Hepatocyte (in vitro differentiated cells): ENCODE measurements around the gene MLKL. TPM values are rescaled to one million over a fixed set of nuclear protein-coding genes. Genes with fewer than 3 reads are reported as not detected.
"Not testable (repeated sequence)": the region's sequence is repeated elsewhere in the genome, so short reads cannot be mapped to it uniquely, and the experiment has no call there.

ENCODE experiments used
- DNase-seq: peaks from one replicate; pipeline ENCODE4 v3.0.0-alpha.2; 2016; ENCODE audit warnings: low spot score
- H2AFZ ChIP-seq: fragments of 200-600 bp; sonication (generic); 2 replicates; pipeline ENCODE4 v1.6.0; 2016; ENCODE audit warnings: antibody characterized with exemption, mild to moderate bottlenecking
- H3K27ac ChIP-seq: fragments of 200-600 bp; sonication (generic); 2 replicates; pipeline ENCODE4 v1.5.1; 2016; ENCODE audit warnings: mild to moderate bottlenecking
- H3K27me3 ChIP-seq: fragments of 200-600 bp; sonication (generic); 2 replicates; pipeline ENCODE4 v1.6.1; 2016
- H3K36me3 ChIP-seq: fragments of 200-600 bp; sonication (generic); replicated peaks from 2 replicates; pipeline ENCODE4 v1.5.1; 2016; ENCODE audit warnings: low read depth; ENCODE audit not compliant: insufficient read depth
- H3K4me1 ChIP-seq: fragments of 200-600 bp; sonication (generic); 2 replicates; pipeline ENCODE4 v1.5.1; 2016; ENCODE audit warnings: mild to moderate bottlenecking, moderate library complexity; ENCODE audit not compliant: insufficient read depth
- H3K4me2 ChIP-seq: fragments of 200-600 bp; sonication (generic); 2 replicates; pipeline ENCODE4 v1.6.0; 2016
- H3K4me3 ChIP-seq: fragments of 200-600 bp; sonication (generic); 2 replicates; pipeline ENCODE4 v1.5.1; 2016; ENCODE audit warnings: mild to moderate bottlenecking
- H3K79me2 ChIP-seq: fragments of 200-600 bp; sonication (generic); 2 replicates; pipeline ENCODE4 v1.6.0; 2017; ENCODE audit warnings: mild to moderate bottlenecking
- H3K9me2 ChIP-seq: fragments of 200-600 bp; sonication (generic); replicated peaks from 2 replicates; pipeline ENCODE4 v1.6.0; 2017; ENCODE audit warnings: mild to moderate bottlenecking; ENCODE audit not compliant: insufficient read depth
- H3K9me3 ChIP-seq: fragments of 200-600 bp; sonication (generic); 2 replicates; pipeline ENCODE4 v1.5.1; 2016; ENCODE audit warnings: low read depth, mild to moderate bottlenecking
- H4K20me1 ChIP-seq: fragments of 200-600 bp; sonication (generic); 2 replicates; pipeline ENCODE4 v1.6.0; 2016; ENCODE audit warnings: mild to moderate bottlenecking; ENCODE audit not compliant: insufficient read depth, poor library complexity, severe bottlenecking
- EZH2 ChIP-seq: fragments of 200-600 bp; sonication (generic); IDR thresholded peaks from 2 replicates; pipeline ENCODE4 v1.6.1; 2016; ENCODE audit warnings: antibody characterized with exemption, mild to moderate bottlenecking, borderline replicate concordance
- EZH2phosphoT487 ChIP-seq: fragments of 200-600 bp; sonication (generic); IDR thresholded peaks from one replicate; pipeline ENCODE4 v1.6.1; 2018; ENCODE audit warnings: antibody characterized with exemption, mild to moderate bottlenecking, low read depth, moderate library complexity; ENCODE audit not compliant: unreplicated experiment, severe bottlenecking
- WGBS: methylation state at CpG from one replicate; pipeline ENCODE4 v1.1.6; 2016; ENCODE audit warnings: low lambda C conversion rate; ENCODE audit errors: missing lambda C conversion rate; 5-methylcytosine and 5-hydroxymethylcytosine counted together
- polyA plus RNA-seq: library from polyadenylated mRNA; unstranded; fragments of >200 nt; fragmentation: Nextera tagmentation; extraction: Ambion mirVana; gene quantifications from 2 replicates; pipeline ENCODE4 v1.2.1, GENCODE V29; 2016
- total RNA-seq: library from RNA; depleted of rRNA; stranded (reverse); fragments of >200 nt; gene quantifications from 2 replicates; pipeline ENCODE4 v1.2.3, GENCODE V29; 2014
- TF ChIP-seq, protein P1 (sequence below): fragments of 200-600 bp; sonication (generic); IDR thresholded peaks from 2 replicates; pipeline ENCODE4 v1.5.1; 2016; ENCODE audit warnings: antibody characterized with exemption, mild to moderate bottlenecking; ENCODE audit not compliant: poor library complexity

MLKL gene
- total and polyA plus RNA-seq, 2 experiments from 2014 or later = 2.8 to 3.3 TPM

DNA sequence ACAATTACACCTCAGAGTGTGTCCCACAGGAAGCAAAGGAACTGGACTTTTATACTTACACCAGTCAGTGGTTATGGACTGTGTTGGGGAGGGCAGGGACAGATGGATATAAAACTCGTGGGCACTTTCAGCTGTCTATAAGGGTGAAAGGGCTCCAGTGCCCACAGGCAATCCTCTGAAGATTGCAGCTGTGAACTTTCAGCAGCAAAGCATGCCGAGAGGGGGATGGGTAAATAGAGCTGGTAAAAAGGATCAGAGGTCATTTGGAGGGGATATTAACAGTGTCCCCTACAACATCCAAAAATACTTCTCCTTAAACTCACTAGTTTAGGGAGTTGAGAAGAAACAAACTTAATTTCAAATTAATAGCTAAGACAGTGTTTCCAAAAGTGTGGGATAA, 20.7 kb downstream of the MLKL start:
- no peaks in the 10 kb centered on the region for H3K36me3 ChIP-seq
- DNase-seq = no peak
- H3K4me3 ChIP-seq = no peak overlapping the region
- no peaks in the 10 kb centered on the region for H4K20me1 ChIP-seq
- no peaks in the 10 kb centered on the region for H3K79me2 ChIP-seq
- H3K4me2 ChIP-seq = no peak overlapping the region
- no peaks in the 10 kb centered on the region for H3K9me2 ChIP-seq
- no peaks in the 10 kb centered on the region for H3K27me3 ChIP-seq
- no peaks in the 10 kb centered on the region for H3K9me3 ChIP-seq
- no peak overlapping the region for H2AFZ ChIP-seq
- TF ChIP-seq, protein P1, sequence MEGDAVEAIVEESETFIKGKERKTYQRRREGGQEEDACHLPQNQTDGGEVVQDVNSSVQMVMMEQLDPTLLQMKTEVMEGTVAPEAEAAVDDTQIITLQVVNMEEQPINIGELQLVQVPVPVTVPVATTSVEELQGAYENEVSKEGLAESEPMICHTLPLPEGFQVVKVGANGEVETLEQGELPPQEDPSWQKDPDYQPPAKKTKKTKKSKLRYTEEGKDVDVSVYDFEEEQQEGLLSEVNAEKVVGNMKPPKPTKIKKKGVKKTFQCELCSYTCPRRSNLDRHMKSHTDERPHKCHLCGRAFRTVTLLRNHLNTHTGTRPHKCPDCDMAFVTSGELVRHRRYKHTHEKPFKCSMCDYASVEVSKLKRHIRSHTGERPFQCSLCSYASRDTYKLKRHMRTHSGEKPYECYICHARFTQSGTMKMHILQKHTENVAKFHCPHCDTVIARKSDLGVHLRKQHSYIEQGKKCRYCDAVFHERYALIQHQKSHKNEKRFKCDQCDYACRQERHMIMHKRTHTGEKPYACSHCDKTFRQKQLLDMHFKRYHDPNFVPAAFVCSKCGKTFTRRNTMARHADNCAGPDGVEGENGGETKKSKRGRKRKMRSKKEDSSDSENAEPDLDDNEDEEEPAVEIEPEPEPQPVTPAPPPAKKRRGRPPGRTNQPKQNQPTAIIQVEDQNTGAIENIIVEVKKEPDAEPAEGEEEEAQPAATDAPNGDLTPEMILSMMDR = no peak
- TF ChIP-seq EZH2phosphoT487 (no peak), EZH2 (no peak)
- no peaks in the 10 kb centered on the region for H3K4me1 ChIP-seq
- 39% methylated on average over 2 of the region's 2 CpGs for whole genome bisulfite sequencing
- no peak overlapping the region for H3K27ac ChIP-seq

DNA sequence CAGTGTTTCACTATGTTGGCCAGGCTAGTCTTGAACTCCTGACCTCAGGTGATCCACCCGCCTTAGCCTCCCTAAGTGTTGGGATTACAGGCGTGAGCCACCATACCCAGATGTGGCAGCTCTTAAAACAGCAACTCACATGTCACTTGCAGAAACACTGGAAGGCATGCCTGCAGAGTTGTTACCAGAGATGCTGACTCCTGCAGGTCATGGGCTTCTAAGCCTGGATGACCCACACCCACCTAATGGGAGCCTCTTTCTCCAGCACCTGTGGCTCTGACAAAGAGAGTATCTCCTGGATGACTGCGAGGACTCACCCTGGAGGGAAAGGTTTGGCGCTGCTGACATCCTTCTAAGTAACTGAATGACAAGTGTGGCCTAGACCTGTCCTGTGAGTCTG, 22.8 kb downstream of the MLKL start:
- Histone ChIP-seq H3K4me2 (no peak overlapping the region), H3K9me2 (no peaks in the 10 kb centered on the region), H3K27me3 (no peaks in the 10 kb centered on the region), H3K36me3 (no peaks in the 10 kb centered on the region), H3K9me3 (no peaks in the 10 kb centered on the region), H3K4me3 (no peak overlapping the region), H3K79me2 (no peaks in the 10 kb centered on the region), H3K27ac (no peak overlapping the region), H2AFZ (no peak overlapping the region), H4K20me1 (no peaks in the 10 kb centered on the region), H3K4me1 (no peaks in the 10 kb centered on the region)
- no peak for DNase-seq
- TF ChIP-seq EZH2 = no peak
- TF ChIP-seq, protein P1 = no peak
- no peak for TF ChIP-seq EZH2phosphoT487
- WGBS = 94% methylated on average over 4 of the region's 4 CpGs

DNA sequence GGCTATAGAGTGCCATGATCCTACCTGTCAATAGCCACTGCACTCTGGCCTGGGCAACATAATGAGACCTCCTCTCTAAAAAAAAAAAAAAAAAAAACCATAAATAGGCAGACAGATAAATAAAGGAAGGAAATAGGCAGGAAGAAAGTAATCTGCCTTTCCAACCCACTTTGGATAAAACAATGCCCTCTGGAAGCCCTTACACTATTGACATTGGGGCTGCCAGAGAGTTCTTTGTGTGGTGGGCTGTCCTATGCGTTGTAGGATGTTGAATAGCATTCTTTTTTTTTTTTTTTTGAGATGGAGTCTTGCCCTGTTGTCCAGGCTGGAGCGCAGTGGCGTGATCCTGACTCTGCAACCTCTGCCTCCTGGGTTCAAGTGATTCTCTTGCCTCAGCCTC, 26.8 kb downstream of the MLKL start:
- Histone ChIP-seq H3K4me2 (no peak overlapping the region), H3K36me3 (no peaks in the 10 kb centered on the region), H3K4me3 (no peak overlapping the region), H3K9me3 (no peaks in the 10 kb centered on the region), H4K20me1 (no peaks in the 10 kb centered on the region), H2AFZ (no peak overlapping the region), H3K27me3 (no peaks in the 10 kb centered on the region), H3K9me2 (no peaks in the 10 kb centered on the region), H3K27ac (no peak overlapping the region), H3K4me1 (no peaks in the 10 kb centered on the region), H3K79me2 (no peaks in the 10 kb centered on the region)
- no peak for TF ChIP-seq EZH2
- TF ChIP-seq EZH2phosphoT487 = no peak
- TF ChIP-seq, protein P1 = no peak
- no peak for DNase-seq
- WGBS = 84% methylated on average over 3 of the region's 3 CpGs

DNA sequence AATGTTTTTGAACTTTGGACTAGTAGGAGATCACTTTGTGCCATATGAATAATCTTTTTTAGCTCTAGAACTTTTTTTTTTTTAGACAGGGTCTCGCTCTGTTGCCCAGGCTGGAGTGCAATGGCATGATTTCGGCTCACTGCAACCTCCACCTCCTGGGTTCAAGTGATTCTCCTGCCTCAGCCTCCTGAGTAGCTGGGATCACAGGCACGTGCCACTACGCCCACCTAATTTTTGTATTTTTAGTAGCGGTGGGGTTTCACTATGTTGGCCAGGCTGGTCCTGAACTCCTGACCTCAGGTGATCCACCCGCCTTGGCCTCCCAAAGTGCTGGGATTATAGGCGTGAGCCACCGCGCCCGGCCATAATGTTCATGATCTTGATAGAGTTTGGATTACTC, 31.8 kb downstream of the MLKL start:
- H3K4me3 ChIP-seq, H3K27ac ChIP-seq, H3K9me3 ChIP-seq, DNase-seq, H4K20me1 ChIP-seq, H3K27me3 ChIP-seq, H2AFZ ChIP-seq, H3K4me2 ChIP-seq, H3K9me2 ChIP-seq, H3K4me1 ChIP-seq, H3K36me3 ChIP-seq: not testable (repeated sequence)
- peaks cover 27% of the 10 kb centered on the region for H3K79me2 ChIP-seq
- over 99% methylated on average over 10 of the region's 10 CpGs for WGBS
